RWPE1 (cell line): ENCODE data around the gene TH.
A peak's percentile ranks its signal among the peaks of the same experiment; 100 is the strongest.

Source experiments
- CTCF ChIA-PET: fragments of 350-600 bp; sonication (Branson Sonifier 250); formaldehyde crosslinking; extraction: SDS; loops from one replicate; lab custom pipeline; 2021; lab: Yijun Ruan, JAX
- POLR2A ChIA-PET: fragments of 400-600 bp; formaldehyde crosslinking; extraction: SDS; loops from one replicate; lab custom pipeline; 2020; ENCODE audit warnings: antibody characterized with exemption; ENCODE audit not compliant: low non-redundant PET; lab: Yijun Ruan, JAX
- DNase-seq: peaks from one replicate; pipeline ENCODE4 v3.0.0; 2012; ENCODE audit warnings: low spot score
- H3K27ac ChIP-seq: fragments of 450-650 bp; 2 replicates; pipeline ENCODE4 v1.5.1; 2017
- TF ChIP-seq, protein P1 (sequence below): fragments of 450-650 bp; conservative IDR thresholded peaks from 2 replicates; pipeline ENCODE4 v1.5.1; 2017; ENCODE audit warnings: low read depth, mild to moderate bottlenecking

The TH gene

DNA sequence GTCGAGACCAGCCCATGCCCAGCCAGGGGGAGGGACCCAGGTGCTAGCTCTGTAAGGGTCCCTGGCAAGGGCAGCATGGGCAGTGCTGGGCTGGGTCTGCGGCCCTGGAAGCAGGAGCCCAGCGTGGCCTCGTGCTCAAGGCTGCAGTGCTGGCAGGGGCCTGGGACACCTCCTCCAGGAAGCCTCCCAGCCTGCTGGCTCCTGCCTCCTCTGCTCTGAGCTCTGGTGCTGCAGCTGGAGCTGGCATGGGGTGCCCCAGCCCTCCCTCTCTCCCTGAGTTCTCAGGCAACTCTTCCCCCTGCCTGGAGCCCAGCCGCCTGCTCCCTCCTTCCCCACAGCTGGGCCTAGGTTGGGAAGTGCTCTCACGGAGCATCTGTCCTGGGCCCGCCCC, 17.4 kb downstream of the TH start:
- CTCF ChIA-PET: interaction anchor here (0.6 to 13.6 kb wide), 4 partner anchors 117 to 272 kb away, joined by 4 to 293 read pairs (median 6); no protein-coding TSS in a partner anchor
- H3K27ac ChIP-seq: no peak overlapping the region
- no peak for DNase-seq
- TF ChIP-seq, protein P1, sequence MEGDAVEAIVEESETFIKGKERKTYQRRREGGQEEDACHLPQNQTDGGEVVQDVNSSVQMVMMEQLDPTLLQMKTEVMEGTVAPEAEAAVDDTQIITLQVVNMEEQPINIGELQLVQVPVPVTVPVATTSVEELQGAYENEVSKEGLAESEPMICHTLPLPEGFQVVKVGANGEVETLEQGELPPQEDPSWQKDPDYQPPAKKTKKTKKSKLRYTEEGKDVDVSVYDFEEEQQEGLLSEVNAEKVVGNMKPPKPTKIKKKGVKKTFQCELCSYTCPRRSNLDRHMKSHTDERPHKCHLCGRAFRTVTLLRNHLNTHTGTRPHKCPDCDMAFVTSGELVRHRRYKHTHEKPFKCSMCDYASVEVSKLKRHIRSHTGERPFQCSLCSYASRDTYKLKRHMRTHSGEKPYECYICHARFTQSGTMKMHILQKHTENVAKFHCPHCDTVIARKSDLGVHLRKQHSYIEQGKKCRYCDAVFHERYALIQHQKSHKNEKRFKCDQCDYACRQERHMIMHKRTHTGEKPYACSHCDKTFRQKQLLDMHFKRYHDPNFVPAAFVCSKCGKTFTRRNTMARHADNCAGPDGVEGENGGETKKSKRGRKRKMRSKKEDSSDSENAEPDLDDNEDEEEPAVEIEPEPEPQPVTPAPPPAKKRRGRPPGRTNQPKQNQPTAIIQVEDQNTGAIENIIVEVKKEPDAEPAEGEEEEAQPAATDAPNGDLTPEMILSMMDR: no peak
- POLR2A ChIA-PET: interaction anchor here (0.6 kb wide), 1 partner anchor 151 kb away, joined by 3 read pairs; no protein-coding TSS in a partner anchor

DNA sequence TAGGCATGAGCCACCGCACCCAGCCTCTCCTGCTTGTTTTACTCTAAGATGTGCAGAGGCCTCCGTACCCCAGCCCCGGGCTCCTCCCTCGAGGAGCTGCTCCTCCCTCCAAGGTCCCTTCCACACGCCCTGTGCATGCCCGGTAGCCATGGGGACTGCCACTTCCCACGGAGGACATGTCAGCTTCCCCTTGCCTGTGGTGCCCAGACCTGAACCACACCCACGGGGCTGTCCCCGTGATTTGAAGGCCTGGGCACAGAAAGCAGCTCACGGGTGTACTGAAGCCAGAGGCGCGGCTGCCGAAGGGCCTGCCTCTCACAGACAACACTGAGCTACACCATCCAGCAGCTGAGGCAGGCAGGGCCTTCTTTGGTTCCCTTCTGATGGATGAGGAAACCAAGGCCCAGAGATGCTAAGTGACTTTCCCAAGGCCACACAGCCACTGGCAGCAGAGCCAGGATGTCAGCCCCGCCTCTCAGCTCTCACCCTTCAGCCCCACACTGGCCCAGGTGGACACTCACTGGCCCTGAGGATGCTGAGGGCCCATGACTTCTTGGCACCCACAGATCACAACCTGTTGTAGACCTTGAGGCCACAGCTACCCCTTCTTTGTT, 17.9 kb downstream of the TH start:
- H3K27ac ChIP-seq: no peak overlapping the region; the same call in 1 of the 2 replicates
- TF ChIP-seq, protein P1: no peak
- ChIA-PET POLR2A (no interaction called here), CTCF (interaction anchor here (0.6 to 13.6 kb wide), 7 partner anchors 116 to 579 kb away, joined by 3 to 293 read pairs (median 5); no protein-coding TSS in a partner anchor)
- no peak for DNase-seq

GRCh38 chr11:2151500-2152257, 19.9 kb downstream of the TH start:
- peak overlapping the region; percentile 51 for H3K27ac ChIP-seq
- CTCF ChIA-PET: interaction anchor here (0.6 to 13.6 kb wide), 47 partner anchors 8 to 507 kb away, joined by 3 to 293 read pairs (median 5); partner anchors contain the start of genes INS and TNNT3
- DNase-seq: peak; percentile 87
- TF ChIP-seq, protein P1: peak; percentile 79
- POLR2A ChIA-PET: no interaction called here

- DNase-seq: no peak
- CTCF ChIA-PET: interaction anchor here (0.6 to 13.6 kb wide), 24 partner anchors 10 to 591 kb away, joined by 3 to 293 read pairs (median 7); partner anchors contain the start of genes IGF2 and INS
- no peak overlapping the region for H3K27ac ChIP-seq
- POLR2A ChIA-PET: no interaction called here
- TF ChIP-seq, protein P1: peak; percentile 55
These were observed 21.5 kb downstream of the TH start for GRCh38 chr11:2149864-2150847.

DNA sequence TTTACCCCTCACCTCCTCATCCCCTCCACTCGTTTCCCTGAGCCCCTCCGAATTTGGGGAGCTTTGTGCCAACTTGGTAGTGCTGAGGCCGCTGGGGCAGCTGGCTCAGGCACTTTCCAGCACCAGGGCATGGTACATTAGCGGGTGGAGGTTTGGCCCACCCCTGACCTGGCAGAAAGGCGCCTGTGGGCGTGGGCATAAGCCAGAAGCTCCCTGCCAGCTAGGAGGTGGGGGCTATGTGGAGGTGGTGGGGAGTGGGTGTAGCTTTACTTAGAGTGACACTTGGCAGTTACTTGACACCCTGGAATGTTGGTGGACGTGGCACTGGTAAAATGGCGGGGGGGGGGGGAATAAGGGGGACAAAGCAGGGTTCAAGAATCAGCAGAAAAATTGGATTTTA, 22.2 kb downstream of the TH start:
- no peak overlapping the region for H3K27ac ChIP-seq
- ChIA-PET POLR2A (interaction anchor here (1.1 kb wide), 1 partner anchor 120 kb away, joined by 3 read pairs; no protein-coding TSS in a partner anchor), CTCF (interaction anchor here (0.6 to 13.6 kb wide), 13 partner anchors 10 to 590 kb away, joined by 3 to 293 read pairs (median 7); partner anchors contain the start of gene IGF2)
- no peak for DNase-seq
- TF ChIP-seq, protein P1: no peak
